Thoracic aorta (tissue), 2 donors: ENCODE measurements around the gene FPGT. TPM values are rescaled to one million over a fixed set of nuclear protein-coding genes. Genes with fewer than 3 reads are reported as not detected.

Source experiments
- ATAC-seq: fragments of 150-250 bp; one replicate; pipeline ENCODE4 v1.8.0; 2017; ENCODE audit warnings: low read depth; ENCODE audit not compliant: insufficient number of reproducible peaks, low FRiP score
- DNase-seq: peaks from one replicate; pipeline ENCODE4 v3.0.0-alpha.2; 2020; ENCODE audit warnings: low spot score
- H3K27ac ChIP-seq, 2 donors: fragments of 200-600 bp; sonication (generic); 1 replicate in 1 of 2; 2 replicates in 1 of 2; pipeline ENCODE4 v1.5.1; 2016; ENCODE audit warnings: mild to moderate bottlenecking in 2 of 2, moderate library complexity in 2 of 2
- H3K27me3 ChIP-seq: fragments of 200-600 bp; sonication (generic); replicated peaks from 2 replicates; pipeline ENCODE4 v1.6.0; 2016; ENCODE audit warnings: mild to moderate bottlenecking; ENCODE audit not compliant: insufficient read depth
- H3K36me3 ChIP-seq: fragments of 200-600 bp; sonication (generic); one replicate; pipeline ENCODE4 v1.5.1; 2016
- H3K4me1 ChIP-seq, 2 donors: fragments of 200-600 bp; sonication (generic); 1 replicate in 1 of 2; 2 replicates in 1 of 2; pipeline versions ENCODE4 v1.5.1 to v1.6.0; 2016; ENCODE audit warnings: low read depth in 2 of 2, mild to moderate bottlenecking in 1 of 2; ENCODE audit not compliant: control insufficient read depth in 1 of 2
- H3K4me3 ChIP-seq: fragments of 200-600 bp; sonication (generic); 2 replicates; pipeline ENCODE4 v1.5.1; 2016; ENCODE audit warnings: mild to moderate bottlenecking
- H3K9me3 ChIP-seq: fragments of 200-600 bp; sonication (generic); 2 replicates; pipeline ENCODE4 v1.5.1; 2016
- CTCF ChIP-seq: fragments of 200-600 bp; sonication (generic); IDR thresholded peaks from one replicate; pipeline ENCODE4 v1.5.1; 2019; ENCODE audit warnings: antibody characterized with exemption
- total RNA-seq, 2 donors: library from RNA; depleted of rRNA; stranded (reverse); fragments of >200 nt; gene quantifications; one replicate each; pipeline versions ENCODE4 v1.1.0 to v1.2.3, GENCODE V29; 2016

The FPGT gene
- total RNA-seq, 2 donors from 2014 or later: 8.9 to 17.1 TPM

GRCh38 chr1:74236440-74236839, 38.4 kb downstream of the FPGT start:
- no peak overlapping the region for H3K27ac ChIP-seq
- no peaks in the 10 kb centered on the region for H3K9me3 ChIP-seq
- H3K4me1 ChIP-seq: no peaks in the 10 kb centered on the region
- no peak overlapping the region for H3K4me3 ChIP-seq
- H3K27me3 ChIP-seq: no peaks in the 10 kb centered on the region
- H3K36me3 ChIP-seq: no peaks in the 10 kb centered on the region
- no peak for TF ChIP-seq CTCF
- no peak for DNase-seq
- no peak for ATAC-seq

- Histone ChIP-seq H3K27me3 (no peaks in the 10 kb centered on the region), H3K27ac (no peak overlapping the region), H3K4me3 (no peak overlapping the region), H3K9me3 (no peaks in the 10 kb centered on the region), H3K4me1 (no peaks in the 10 kb centered on the region), H3K36me3 (no peaks in the 10 kb centered on the region)
- no peak for DNase-seq
- no peak for ATAC-seq
- TF ChIP-seq CTCF: no peak
Measured at GRCh38 chr1:74237035-74237434, 39.0 kb downstream of the FPGT start.

- no peak overlapping the region for H3K4me3 ChIP-seq
- no peaks in the 10 kb centered on the region for H3K36me3 ChIP-seq
- H3K4me1 ChIP-seq: no peaks in the 10 kb centered on the region
- H3K27me3 ChIP-seq: no peaks in the 10 kb centered on the region
- no peaks in the 10 kb centered on the region for H3K9me3 ChIP-seq
- DNase-seq: no peak
- ATAC-seq: no peak
- TF ChIP-seq CTCF: no peak
- no peak overlapping the region for H3K27ac ChIP-seq
Measured at GRCh38 chr1:74237787-74238186, 39.7 kb downstream of the FPGT start.

GRCh38 chr1:74245168-74245772, 47.2 kb downstream of the FPGT start:
- Histone ChIP-seq H3K27me3 (no peaks in the 10 kb centered on the region), H3K36me3 (no peaks in the 10 kb centered on the region), H3K9me3 (no peaks in the 10 kb centered on the region), H3K4me1 (peaks cover 0 to 7% of the 10 kb centered on the region in 2 donors), H3K4me3 (no peak overlapping the region), H3K27ac (no peak overlapping the region)
- no peak for TF ChIP-seq CTCF
- DNase-seq (no peak), ATAC-seq (no peak)

- no peak overlapping the region for H3K27ac ChIP-seq
- DNase-seq (no peak), ATAC-seq (no peak)
- no peak for TF ChIP-seq CTCF
- no peak overlapping the region for H3K4me3 ChIP-seq
- no peaks in the 10 kb centered on the region for H3K36me3 ChIP-seq
- no peaks in the 10 kb centered on the region for H3K27me3 ChIP-seq
- peaks cover 0 to 7% of the 10 kb centered on the region in 2 donors for H3K4me1 ChIP-seq
- no peaks in the 10 kb centered on the region for H3K9me3 ChIP-seq
Measured at GRCh38 chr1:74246315-74246714, 48.3 kb downstream of the FPGT start.
